HG02870 (cell line): Measurements from ENCODE around the gene NHEJ1.
"Not testable (repeated sequence)": the region's sequence is repeated elsewhere in the genome, so short reads cannot be mapped to it uniquely, and the experiment has no call there.

Experiments
- ATAC-seq: cut with Tn5 transposase; IDR thresholded peaks from one replicate; pipeline ENCODE4 v1.9.1; 2021; ENCODE audit warnings: mild to moderate bottlenecking, moderate library complexity; ENCODE audit not compliant: unreplicated experiment

Gene NHEJ1, protein sequence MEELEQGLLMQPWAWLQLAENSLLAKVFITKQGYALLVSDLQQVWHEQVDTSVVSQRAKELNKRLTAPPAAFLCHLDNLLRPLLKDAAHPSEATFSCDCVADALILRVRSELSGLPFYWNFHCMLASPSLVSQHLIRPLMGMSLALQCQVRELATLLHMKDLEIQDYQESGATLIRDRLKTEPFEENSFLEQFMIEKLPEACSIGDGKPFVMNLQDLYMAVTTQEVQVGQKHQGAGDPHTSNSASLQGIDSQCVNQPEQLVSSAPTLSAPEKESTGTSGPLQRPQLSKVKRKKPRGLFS

DNA sequence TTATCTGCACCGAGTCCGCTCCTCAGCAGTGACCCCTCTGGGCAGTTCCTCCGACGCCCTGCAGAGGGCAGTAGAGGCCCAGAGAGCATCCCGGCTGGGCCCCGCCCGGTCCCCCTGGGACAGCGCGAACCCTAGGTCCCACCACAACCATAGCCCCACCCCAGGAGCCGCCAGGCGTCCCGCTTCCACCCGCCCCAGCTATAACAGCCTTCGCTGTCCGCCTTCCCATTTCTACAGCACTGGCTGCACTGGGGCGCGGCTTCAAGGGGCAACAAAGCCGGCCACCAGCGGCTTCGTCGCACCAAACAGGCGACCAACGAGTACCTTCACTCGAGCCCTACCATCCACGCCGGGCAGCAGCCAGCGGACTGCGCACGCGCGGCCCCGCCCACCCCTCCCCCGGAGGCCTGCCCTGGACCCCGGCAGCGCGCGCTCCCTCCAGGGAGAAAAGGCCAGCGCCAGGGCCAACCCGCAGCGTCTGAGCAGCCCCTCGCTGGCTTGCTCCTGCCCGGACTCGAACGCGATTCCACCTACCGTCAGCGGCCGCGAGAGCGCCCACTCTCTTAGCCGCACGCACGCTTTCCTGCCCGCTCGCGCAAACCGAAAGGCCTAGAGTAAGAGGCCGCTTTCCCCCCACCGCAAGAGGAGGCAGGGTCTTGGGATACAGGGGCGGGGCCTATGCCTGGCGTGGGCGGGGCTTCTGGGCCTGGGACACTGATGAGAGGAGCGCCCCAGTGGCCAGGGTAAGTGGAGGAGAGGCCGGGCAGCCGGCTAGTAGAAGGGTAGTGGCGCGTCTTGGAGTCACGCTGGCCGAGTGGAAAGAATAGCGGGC lies at the start of gene NHEJ1:
Gene NHEJ1 (minus strand): TSS at position 630 of the 832 bp plus-strand sequence. CDS start 2,453 bp downstream, outside the sequence.
- ATAC-seq = peak; percentile 85

DNA sequence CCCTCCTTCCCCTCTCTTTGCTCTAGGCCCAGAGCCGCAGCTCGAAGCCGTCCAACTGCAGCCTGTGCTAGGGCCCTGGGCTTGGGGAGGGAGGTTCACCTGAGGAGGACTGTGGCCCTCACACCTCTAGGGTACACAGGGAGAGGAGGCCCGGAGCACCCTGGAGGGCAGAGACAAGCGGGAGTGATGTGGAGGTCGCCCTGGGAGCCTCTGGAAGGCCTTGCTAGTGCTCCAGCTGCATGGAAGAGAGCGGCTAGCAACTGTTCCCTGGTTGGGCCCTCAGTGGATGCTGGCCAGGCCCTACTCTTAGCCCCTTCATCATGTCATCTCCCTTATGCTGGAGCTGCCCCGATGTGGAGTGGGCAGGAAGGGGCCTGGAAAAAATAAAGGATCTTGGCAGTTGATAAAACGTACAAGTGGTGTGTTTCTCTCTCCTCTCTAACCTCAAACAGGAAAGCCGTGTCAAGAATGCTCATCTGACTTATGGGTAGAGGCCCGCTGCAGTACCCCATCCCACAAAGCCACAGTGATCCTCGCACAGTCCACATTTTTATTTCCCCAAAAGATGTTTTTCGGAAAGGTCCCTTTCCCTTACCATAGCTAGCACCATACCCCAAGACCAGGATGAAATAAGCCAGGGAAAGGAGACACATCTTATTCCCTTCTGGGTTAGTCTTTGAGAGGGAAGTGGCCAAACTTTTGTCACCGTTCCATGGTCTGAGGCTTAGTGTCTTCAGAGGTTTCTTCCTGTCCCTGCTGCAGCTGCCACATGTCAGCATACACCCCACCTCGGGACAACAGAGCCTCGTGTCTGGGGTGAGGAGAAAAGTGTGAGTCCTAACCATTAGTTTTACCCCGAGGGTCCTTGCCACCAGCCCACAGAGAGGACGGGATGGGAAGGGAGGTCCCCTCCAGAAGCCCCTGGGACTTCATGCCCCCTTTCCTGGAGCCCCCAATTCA lies 48.9 kb upstream of the NHEJ1 start:
- ATAC-seq = no peak

DNA sequence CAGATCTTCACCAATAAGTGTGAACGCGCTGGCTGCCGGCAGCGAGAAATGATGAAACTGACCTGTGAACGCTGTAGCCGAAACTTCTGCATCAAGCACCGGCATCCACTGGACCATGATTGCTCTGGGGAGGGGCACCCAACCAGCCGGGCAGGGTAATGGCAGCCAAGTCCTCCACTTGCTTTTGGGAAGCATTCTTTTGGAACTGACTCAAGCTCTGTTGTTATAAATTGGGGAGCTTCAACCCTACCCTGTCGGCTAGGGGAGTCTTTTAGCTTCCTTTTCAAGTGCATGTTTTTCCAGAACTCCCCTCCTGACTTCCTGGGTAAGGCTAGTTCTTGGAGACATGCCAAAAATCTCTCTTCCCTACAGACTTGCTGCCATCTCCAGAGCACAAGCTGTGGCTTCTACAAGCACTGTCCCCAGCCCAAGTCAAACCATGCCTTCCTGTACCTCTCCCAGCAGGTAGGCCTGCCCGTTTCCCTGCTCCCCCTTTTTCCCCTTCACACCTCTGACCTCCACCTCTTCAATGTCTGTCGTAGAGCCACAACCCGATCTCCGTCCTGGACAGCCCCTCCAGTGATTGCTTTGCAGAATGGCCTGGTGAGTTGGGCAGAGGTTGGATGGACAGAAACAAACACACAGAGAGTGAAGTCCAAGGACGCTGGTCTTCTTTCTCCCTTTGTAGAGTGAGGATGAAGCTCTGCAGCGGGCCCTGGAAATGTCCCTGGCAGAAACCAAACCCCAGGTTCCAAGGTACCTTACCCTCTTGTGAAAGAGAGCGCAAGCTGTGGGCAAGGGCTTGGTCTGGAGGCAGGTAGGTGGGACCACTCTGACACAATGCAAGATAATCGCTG lies 47.5 kb upstream of the NHEJ1 start:
- no peak for ATAC-seq

DNA sequence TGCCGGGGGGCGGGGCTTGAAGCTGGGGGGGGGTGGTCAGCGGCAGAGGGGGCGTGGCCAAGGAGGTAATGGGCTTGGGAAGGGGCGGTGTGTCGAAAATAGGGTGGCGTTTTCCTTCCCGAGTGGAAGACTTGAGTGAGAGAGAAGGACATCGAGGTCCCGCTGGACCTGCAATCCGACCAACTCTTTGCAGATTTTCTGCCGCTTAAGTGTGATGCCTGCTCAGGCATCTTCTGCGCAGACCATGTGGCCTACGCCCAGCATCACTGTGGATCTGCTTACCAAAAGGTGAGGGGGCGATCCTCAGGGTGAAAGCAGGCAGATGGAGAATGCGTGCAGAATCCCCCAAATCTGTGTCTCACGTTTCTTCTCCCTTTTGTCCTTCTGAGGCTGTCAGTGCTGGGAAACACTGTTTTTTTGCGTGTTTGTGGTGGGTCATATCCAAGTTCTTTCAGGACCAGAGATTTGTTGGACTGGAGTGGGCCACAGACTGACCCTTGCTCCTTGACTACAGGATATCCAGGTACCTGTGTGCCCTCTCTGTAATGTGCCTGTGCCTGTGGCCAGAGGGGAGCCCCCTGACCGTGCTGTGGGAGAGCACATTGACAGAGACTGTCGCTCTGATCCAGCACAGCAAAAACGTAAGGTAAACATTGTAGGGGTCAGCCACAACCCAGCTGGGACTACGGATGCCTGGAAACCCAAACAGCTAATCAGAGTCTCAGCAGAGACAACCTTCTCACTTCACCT lies 46.7 kb upstream of the NHEJ1 start:
- no peak for ATAC-seq

DNA sequence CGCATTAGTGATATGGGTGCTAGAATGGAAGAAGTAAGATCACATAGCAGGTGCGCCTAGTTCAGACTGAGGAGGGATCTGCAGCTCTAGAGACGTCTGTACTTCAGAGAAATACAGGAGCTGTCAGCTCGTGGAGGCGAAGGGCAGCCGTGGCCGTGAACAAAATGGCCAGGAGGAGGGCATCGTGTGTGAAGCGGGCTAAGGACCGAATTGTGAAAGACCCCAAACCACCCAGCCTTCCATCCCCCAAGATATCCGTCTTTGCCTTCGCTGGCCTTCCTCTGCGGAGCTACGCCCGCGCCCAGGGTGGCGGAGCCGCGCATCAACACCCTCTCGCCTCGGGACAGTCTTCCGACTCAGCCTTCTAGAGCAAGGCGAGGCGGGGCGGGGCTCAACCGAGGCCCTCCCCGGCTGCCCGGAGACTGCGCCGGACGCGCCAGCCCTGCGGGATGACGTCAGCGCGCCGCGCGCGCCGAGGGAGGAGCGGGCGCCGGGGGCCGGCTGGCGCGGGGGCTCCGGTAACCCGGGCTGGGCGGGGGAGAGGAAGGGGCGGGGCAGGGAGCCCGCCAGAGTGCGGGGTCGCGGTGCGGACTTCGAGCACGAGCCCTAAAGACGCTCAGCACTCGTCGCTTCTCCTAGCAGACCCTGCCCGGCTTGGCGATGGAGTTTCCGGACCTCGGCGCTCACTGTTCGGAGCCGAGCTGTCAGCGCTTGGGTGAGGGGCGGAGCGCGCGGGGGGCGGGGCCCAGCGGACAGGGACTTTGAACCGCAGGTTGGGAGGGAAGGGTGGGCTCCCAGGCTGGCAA lies 45.9 kb upstream of the NHEJ1 start, which contains the start of gene ZFAND2B:
Gene ZFAND2B (plus strand): TSS at position 455 of the 806 bp plus-strand sequence. CDS start 206 bp downstream, at position 661.
- peak; percentile 97 for ATAC-seq

DNA sequence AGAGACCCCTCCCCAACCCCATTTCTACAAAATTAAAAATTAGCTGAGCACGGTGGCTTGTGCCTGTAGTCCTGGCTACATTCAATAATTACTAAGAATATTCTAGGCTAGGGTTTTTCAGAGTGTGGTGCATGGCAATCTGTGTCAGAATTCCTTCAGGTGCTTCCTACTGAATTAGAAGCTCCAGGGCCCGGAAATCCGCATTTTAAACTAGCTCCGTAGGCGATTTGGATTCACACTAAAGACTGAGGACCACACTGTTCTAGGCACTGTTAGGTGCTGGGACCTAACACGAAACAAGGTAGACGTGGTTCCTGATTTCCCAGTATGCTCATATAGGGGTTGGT lies 45.3 kb upstream of the NHEJ1 start:
- ATAC-seq = no peak

DNA sequence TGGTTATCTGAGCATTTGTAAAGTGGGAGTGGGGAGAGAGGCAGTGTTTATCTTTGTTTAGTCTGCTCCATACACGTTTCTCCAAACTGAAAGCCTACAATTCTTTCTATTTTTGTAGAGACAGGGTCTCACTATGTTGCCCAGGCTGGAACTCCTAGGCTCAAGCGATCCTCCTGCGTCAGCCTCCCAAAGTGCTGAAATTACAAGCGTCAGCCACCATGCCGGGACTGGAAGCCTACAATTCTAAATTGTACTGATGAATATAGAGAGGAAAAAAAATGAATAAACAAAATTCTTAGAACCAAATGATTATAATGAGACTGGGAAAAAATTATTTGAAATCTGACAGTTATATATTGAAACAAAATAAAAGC lies 44.5 kb upstream of the NHEJ1 start:
- no peak for ATAC-seq

DNA sequence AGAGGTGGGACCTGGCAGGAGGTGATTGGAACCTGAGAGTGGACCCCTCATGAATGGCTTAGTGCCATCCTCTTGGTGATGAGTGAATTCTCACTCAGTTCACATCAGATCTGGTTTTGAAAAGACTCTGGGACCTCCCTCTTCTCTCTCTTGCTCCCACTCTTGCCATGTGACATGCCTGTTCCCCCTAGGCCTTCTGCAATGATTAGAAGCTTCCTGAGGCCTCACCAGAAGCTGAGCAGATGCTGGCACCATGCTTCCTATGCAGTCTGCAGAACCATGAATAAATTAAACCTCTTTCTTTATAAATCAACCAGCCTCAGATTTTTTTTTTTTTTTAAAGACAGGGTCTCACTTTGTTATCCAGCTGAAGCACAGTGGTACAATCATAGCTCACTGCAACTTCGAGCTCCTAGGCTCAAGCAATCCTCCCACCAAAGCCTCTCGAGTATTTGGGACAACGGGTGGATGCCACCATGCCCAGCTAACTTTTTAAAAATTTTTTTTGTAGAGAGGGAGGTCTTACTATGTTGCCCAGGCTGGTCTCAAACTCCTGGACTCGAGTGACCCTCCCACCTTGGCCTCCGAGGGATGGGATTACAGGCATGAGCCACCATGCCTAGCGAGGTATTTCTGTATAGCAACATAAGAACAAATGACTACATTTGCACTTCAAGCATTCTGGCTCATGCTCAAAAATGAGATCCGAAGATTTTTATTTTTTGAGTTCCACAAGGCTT lies 44.0 kb upstream of the NHEJ1 start:
- no peak for ATAC-seq

DNA sequence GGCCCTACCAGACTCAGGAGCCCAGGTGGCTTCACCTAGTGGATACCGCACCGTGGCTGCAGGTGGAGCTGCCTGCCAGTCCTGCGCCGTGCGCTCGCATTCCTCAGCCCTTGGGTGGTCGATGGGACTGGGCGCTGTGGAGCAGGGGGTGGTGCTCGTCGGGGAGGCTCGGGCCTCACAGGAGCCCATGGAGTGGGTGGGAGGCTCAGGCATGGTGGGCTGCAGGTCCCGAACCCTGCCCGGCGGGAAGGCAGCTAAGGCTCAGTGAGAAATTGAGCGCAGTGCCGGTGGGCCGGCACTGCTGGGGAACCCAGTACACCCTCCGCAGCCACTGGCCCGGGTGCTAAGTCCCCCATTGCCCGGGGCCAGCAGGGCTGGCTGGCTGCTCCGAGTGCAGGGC lies 40.7 kb upstream of the NHEJ1 start:
- not testable (repeated sequence) for ATAC-seq

DNA sequence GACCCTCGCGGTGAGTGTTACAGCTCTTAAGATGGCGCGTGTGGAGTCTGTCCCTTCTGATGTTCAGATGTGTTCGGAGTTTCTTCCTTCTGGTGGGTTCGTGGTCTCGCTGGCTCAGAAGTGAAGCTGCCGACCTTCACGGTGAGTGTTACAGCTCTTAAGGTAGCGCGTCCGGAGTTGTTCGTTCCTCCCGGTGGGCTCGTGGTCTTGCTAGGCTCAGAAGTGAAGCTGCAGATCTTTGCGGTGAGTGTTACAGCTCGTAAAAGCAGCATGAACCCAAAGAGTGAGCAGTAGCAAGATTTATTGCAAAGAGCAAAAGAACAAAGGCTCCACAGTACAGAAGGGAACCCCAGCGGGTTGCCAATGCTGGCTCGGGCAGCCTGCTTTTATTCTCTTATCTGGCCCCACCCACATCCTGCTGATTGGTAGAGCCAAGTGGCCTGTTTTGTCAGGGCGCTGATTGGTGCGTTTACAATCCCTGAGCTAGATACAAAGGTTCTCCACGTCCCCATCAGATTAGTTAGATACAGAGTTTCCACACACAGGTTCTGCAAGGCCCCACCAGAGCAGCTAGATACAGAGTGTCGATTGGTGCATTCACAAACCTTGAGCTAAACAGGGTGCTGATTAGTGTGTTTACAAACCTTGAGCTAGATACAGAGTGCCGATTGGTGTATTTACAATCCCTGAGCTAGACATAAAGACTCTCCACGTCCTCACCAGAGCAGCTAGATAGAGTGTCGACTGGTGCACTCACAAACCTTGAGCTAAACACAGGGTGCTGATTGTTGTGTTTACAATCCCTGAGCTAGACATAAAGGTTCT lies 40.1 kb upstream of the NHEJ1 start:
- not testable (repeated sequence) for ATAC-seq

DNA sequence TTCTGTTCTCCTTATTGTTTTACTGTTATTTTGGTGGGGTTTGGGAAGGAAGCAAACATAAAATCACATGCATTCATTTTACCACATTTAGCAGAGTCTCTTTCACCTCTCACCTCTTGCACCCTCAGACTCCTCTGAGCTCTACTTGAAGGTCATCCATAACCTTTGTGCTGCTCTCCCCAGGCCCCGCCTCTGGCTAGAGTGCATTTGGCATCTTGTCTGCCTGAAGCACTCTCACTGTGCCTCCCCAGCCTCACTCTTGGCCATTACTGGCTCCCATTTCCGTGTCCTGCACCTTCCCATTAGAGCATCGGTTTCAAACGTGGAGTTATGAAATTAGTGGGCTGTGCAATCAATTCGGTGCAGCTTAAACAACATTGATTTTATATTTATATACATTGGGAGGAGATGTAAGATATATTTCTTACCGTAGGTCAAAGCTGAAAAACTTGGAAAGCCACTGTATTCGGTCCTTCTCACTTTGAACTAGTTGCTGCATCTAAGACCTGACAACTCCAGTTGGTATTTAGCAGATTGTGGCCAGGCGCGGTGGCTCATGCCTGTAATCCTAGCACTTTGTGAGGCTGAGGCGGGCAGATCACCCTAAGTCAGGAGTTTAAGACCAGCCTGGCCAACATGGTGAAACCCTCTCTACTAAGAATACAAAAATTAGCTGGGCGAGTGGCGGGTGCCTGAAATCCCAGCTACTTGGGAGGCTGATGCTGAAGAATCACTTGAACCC lies 39.0 kb upstream of the NHEJ1 start:
- ATAC-seq = no peak

DNA sequence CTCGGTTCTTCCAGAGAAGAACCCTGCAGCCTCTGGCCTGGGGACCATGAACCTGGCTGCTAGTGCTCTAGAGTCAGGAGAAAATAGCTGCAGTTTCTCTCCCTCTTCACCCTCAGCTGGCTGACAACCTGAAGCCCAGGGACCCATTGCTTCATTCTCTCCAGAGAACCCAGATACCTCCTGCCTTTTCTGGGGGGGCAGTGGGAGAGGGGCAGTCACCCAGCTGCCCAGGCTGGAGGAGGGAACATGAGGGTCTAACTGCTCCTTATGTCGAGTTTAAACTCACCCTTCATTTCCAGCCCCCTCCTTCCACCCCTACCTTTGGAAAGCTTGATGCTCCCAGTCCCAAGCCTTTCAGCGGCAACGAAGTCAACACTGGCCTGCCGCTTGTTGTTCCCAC lies 38.4 kb upstream of the NHEJ1 start:
- no peak for ATAC-seq

DNA sequence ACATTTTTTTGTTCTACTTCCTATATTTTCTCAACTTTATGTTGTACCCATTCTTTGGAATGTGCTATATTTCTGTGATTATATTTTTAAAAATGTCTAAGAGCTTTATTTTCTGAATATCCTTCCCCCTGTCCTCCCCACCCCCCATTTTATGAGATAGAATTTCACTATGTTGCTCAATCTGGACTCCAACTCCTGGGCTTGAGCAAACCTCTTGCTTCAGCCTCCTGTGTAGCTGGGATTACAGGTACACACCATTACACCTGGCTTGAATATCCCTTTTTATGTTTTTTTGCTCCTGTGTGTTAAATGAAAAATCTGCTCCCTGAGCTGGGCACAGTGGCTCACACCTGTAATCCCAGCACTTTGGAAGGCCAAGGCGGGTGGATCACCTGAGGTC lies 36.8 kb upstream of the NHEJ1 start:
- no peak for ATAC-seq

DNA sequence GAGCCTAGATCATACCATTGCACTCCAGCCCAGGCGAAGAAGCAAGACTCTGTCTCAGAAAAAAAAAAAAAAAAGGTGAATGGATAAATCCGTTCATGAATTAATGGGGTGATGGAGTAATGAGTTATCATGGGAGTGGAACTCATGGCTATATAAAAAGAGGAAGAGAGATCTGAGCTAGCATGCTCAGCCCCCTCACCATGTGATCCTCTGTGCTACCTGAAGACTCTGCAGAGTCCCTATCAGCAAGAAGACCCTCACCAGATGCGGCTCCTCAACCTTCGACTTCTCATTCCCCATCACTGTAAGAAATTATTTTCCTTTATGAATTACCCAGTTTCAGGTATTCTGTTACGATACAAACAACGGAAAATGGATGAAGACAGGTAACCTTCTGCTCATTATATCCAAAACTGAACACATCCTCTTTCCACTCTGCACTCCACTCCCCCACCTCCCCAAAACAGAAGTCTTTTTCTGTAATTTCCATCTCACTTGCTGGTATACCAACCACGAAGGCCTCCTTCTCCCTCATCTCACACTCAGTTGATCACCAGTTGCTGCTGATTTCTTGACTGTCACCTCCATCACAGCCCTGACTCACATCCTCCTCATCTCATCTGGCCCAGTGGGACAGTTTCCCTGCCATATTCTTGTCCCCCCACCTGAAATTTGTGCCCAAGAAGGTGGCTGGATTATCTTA lies 26.3 kb upstream of the NHEJ1 start:
- peak; percentile 45 for ATAC-seq

DNA sequence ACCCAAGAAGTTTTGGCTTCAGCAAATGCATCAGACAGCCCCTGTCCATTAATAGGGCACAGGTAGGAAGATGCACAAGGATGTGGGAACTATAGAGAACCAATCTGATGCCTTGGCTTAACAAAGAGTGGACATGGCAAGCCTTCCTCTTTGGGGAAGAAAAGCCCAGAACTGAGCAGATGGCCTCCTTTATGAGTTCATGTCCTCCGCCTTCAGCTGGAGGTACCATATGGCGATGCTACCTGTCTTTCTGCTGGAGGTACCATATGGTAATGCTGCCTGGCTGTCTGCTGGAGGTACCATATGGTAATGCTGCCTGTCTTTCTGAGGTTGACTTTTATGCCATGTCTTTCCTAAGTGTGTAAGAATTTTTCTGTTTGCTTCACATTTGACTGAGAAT lies 23.5 kb upstream of the NHEJ1 start:
- no peak for ATAC-seq
